ENCODE results near the gene KIAA0319L. TPM values are rescaled to one million over a fixed set of nuclear protein-coding genes. Genes with fewer than 3 reads are reported as not detected.

Gene KIAA0319L
- total and polyA plus RNA-seq, 2 experiments from 2014 or later: 27.2 to 75.1 TPM

GRCh38 chr1:35598895-35599294, 41.7 kb upstream of the KIAA0319L start:
- no peak overlapping the region for H3K4me2 ChIP-seq
- no peaks in the 10 kb centered on the region for H3K27me3 ChIP-seq (ENCODE audit: insufficient read depth)
- Mint-ChIP-seq H3K36me3 (ENCODE audit: low read depth) (peaks cover 24% of the 10 kb centered on the region), H3K4me3 (no peak overlapping the region), H3K27me3 (ENCODE audit: insufficient read depth, low read depth, poor library complexity) (no peaks in the 10 kb centered on the region), H3K9me3 (no peaks in the 10 kb centered on the region), H3K4me1 (no peaks in the 10 kb centered on the region), H3K27ac (no peak overlapping the region)
- H3F3A ChIP-seq (replicated peaks; ENCODE audit: low read depth): peaks cover 8% of the 10 kb centered on the region; the same call in 1 of the 2 replicates
- TF ChIP-seq ZNF114 (CRISPR knock-in tag; IDR thresholded peaks at IDR 0.05) (no peak), CREB1 (CRISPR knock-in tag; IDR thresholded peaks at IDR 0.05; ENCODE audit: low read depth) (no peak), EZH2phosphoT487 (IDR thresholded peaks at IDR 0.05; ENCODE audit: unreplicated experiment) (no peak), POLR2AphosphoS5 (IDR thresholded peaks at IDR 0.05; ENCODE audit: low read depth) (no peak), JUNB (IDR thresholded peaks at IDR 0.05; ENCODE audit: unreplicated experiment) (no peak), ZNF331 (CRISPR knock-in tag; IDR thresholded peaks at IDR 0.05; ENCODE audit: low read depth) (no peak), EZH2 (IDR thresholded peaks at IDR 0.05; ENCODE audit: low read depth, unreplicated experiment) (no peak), NANOG (IDR thresholded peaks at IDR 0.05; ENCODE audit: borderline replicate concordance) (no peak), STAT1 (IDR thresholded peaks at IDR 0.05; ENCODE audit: unreplicated experiment) (no peak)
- TF ChIP-seq, protein P1, sequence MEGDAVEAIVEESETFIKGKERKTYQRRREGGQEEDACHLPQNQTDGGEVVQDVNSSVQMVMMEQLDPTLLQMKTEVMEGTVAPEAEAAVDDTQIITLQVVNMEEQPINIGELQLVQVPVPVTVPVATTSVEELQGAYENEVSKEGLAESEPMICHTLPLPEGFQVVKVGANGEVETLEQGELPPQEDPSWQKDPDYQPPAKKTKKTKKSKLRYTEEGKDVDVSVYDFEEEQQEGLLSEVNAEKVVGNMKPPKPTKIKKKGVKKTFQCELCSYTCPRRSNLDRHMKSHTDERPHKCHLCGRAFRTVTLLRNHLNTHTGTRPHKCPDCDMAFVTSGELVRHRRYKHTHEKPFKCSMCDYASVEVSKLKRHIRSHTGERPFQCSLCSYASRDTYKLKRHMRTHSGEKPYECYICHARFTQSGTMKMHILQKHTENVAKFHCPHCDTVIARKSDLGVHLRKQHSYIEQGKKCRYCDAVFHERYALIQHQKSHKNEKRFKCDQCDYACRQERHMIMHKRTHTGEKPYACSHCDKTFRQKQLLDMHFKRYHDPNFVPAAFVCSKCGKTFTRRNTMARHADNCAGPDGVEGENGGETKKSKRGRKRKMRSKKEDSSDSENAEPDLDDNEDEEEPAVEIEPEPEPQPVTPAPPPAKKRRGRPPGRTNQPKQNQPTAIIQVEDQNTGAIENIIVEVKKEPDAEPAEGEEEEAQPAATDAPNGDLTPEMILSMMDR (conservative IDR thresholded peaks at IDR 0.05; ENCODE audit: low read depth in 2 of 2): no peak
- TF ChIP-seq, protein P2, sequence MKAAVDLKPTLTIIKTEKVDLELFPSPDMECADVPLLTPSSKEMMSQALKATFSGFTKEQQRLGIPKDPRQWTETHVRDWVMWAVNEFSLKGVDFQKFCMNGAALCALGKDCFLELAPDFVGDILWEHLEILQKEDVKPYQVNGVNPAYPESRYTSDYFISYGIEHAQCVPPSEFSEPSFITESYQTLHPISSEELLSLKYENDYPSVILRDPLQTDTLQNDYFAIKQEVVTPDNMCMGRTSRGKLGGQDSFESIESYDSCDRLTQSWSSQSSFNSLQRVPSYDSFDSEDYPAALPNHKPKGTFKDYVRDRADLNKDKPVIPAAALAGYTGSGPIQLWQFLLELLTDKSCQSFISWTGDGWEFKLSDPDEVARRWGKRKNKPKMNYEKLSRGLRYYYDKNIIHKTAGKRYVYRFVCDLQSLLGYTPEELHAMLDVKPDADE (IDR thresholded peaks at IDR 0.05): no peak
- TF ChIP-seq, protein P3, sequence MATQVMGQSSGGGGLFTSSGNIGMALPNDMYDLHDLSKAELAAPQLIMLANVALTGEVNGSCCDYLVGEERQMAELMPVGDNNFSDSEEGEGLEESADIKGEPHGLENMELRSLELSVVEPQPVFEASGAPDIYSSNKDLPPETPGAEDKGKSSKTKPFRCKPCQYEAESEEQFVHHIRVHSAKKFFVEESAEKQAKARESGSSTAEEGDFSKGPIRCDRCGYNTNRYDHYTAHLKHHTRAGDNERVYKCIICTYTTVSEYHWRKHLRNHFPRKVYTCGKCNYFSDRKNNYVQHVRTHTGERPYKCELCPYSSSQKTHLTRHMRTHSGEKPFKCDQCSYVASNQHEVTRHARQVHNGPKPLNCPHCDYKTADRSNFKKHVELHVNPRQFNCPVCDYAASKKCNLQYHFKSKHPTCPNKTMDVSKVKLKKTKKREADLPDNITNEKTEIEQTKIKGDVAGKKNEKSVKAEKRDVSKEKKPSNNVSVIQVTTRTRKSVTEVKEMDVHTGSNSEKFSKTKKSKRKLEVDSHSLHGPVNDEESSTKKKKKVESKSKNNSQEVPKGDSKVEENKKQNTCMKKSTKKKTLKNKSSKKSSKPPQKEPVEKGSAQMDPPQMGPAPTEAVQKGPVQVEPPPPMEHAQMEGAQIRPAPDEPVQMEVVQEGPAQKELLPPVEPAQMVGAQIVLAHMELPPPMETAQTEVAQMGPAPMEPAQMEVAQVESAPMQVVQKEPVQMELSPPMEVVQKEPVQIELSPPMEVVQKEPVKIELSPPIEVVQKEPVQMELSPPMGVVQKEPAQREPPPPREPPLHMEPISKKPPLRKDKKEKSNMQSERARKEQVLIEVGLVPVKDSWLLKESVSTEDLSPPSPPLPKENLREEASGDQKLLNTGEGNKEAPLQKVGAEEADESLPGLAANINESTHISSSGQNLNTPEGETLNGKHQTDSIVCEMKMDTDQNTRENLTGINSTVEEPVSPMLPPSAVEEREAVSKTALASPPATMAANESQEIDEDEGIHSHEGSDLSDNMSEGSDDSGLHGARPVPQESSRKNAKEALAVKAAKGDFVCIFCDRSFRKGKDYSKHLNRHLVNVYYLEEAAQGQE (IDR thresholded peaks at IDR 0.05; ENCODE audit: unreplicated experiment): no peak
- TF ChIP-seq, protein P4, sequence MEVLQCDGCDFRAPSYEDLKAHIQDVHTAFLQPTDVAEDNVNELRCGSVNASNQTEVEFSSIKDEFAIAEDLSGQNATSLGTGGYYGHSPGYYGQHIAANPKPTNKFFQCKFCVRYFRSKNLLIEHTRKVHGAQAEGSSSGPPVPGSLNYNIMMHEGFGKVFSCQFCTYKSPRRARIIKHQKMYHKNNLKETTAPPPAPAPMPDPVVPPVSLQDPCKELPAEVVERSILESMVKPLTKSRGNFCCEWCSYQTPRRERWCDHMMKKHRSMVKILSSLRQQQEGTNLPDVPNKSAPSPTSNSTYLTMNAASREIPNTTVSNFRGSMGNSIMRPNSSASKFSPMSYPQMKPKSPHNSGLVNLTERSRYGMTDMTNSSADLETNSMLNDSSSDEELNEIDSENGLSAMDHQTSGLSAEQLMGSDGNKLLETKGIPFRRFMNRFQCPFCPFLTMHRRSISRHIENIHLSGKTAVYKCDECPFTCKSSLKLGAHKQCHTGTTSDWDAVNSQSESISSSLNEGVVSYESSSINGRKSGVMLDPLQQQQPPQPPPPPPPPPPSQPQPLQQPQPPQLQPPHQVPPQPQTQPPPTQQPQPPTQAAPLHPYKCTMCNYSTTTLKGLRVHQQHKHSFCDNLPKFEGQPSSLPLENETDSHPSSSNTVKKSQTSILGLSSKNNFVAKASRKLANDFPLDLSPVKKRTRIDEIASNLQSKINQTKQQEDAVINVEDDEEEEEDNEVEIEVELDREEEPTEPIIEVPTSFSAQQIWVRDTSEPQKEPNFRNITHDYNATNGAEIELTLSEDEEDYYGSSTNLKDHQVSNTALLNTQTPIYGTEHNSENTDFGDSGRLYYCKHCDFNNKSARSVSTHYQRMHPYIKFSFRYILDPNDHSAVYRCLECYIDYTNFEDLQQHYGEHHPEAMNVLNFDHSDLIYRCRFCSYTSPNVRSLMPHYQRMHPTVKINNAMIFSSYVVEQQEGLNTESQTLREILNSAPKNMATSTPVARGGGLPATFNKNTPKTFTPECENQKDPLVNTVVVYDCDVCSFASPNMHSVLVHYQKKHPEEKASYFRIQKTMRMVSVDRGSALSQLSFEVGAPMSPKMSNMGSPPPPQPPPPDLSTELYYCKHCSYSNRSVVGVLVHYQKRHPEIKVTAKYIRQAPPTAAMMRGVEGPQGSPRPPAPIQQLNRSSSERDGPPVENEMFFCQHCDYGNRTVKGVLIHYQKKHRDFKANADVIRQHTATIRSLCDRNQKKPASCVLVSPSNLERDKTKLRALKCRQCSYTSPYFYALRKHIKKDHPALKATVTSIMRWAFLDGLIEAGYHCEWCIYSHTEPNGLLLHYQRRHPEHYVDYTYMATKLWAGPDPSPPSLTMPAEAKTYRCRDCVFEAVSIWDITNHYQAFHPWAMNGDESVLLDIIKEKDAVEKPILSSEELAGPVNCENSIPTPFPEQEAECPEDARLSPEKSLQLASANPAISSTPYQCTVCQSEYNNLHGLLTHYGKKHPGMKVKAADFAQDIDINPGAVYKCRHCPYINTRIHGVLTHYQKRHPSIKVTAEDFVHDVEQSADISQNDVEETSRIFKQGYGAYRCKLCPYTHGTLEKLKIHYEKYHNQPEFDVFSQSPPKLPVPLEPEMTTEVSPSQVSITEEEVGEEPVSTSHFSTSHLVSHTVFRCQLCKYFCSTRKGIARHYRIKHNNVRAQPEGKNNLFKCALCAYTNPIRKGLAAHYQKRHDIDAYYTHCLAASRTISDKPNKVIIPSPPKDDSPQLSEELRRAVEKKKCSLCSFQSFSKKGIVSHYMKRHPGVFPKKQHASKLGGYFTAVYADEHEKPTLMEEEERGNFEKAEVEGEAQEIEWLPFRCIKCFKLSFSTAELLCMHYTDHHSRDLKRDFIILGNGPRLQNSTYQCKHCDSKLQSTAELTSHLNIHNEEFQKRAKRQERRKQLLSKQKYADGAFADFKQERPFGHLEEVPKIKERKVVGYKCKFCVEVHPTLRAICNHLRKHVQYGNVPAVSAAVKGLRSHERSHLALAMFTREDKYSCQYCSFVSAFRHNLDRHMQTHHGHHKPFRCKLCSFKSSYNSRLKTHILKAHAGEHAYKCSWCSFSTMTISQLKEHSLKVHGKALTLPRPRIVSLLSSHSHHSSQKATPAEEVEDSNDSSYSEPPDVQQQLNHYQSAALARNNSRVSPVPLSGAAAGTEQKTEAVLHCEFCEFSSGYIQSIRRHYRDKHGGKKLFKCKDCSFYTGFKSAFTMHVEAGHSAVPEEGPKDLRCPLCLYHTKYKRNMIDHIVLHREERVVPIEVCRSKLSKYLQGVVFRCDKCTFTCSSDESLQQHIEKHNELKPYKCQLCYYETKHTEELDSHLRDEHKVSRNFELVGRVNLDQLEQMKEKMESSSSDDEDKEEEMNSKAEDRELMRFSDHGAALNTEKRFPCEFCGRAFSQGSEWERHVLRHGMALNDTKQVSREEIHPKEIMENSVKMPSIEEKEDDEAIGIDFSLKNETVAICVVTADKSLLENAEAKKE (CRISPR knock-in tag; IDR thresholded peaks at IDR 0.05): no peak
- no peaks in the 10 kb centered on the region for H3K4me1 ChIP-seq (ENCODE audit: insufficient read depth)
- peaks cover 9% of the 10 kb centered on the region; the same call in 1 of the 2 replicates for H4K20me1 ChIP-seq (replicated peaks; ENCODE audit: insufficient read depth)
- no peaks in the 10 kb centered on the region for H3K79me2 ChIP-seq (replicated peaks; ENCODE audit: insufficient read depth)
- peaks cover 23% of the 10 kb centered on the region for H3K36me3 ChIP-seq (ENCODE audit: insufficient read depth)
- H3K27ac ChIP-seq (ENCODE audit: low read depth): no peak overlapping the region
- DNase-seq (ENCODE audit: low spot score) (no peak), ATAC-seq (no peak)
- H3K4me3 ChIP-seq: no peak overlapping the region
- H3K9me2 ChIP-seq (ENCODE audit: insufficient read depth): no peaks in the 10 kb centered on the region
- no peak overlapping the region for H2AFZ ChIP-seq

Data from GM23338 (cell line).